Sigmoid colon (tissue), 7 donors: Measurements from ENCODE around the gene GOLGA8S. TPM values are rescaled to one million over a fixed set of nuclear protein-coding genes. Genes with fewer than 3 reads are reported as not detected.

Experiments
- DNase-seq: peaks from one replicate; pipeline ENCODE4 v3.0.0-alpha.2; 2019
- H3K27ac ChIP-seq, 4 donors: fragments of 200-600 bp; sonication (generic); one replicate each; pipeline ENCODE4 v1.5.1; 2016 to 2019; ENCODE audit warnings: mild to moderate bottlenecking in 1 of 4
- H3K27me3 ChIP-seq, 3 donors: fragments of 200-600 bp; sonication (generic); one replicate each; pipeline ENCODE4 v1.5.1; 2019; ENCODE audit warnings: mild to moderate bottlenecking in 1 of 3
- H3K36me3 ChIP-seq, 4 donors: fragments of 200-600 bp; sonication (generic); one replicate each; pipeline ENCODE4 v1.5.1; 2016 to 2019
- H3K4me1 ChIP-seq, 4 donors: fragments of 200-600 bp; sonication (generic); one replicate each; pipeline ENCODE4 v1.5.1; 2017 to 2019
- H3K4me3 ChIP-seq, 4 donors: fragments of 200-600 bp; sonication (generic); one replicate each; pipeline ENCODE4 v1.5.1; 2017 to 2019; ENCODE audit warnings: mild to moderate bottlenecking in 2 of 4, moderate library complexity in 1 of 4
- H3K9me3 ChIP-seq, 4 donors: fragments of 200-600 bp in 3 of 4; sonication (generic) in 3 of 4; one replicate each; pipeline versions ENCODE4 v1.5.1 to v1.6.1; 2013 to 2019
- EP300 ChIP-seq, 4 donors: sonication (generic); formaldehyde crosslinking; IDR thresholded peaks; one replicate each; pipeline ENCODE4 v1.6.1; 2017; ENCODE audit warnings: antibody characterized with exemption in 4 of 4
- POLR2A ChIP-seq, 2 donors: fragments of 450-650 bp; IDR thresholded peaks; one replicate each; pipeline ENCODE4 v1.6.1; 2016; ENCODE audit warnings: antibody characterized with exemption in 2 of 2, mild to moderate bottlenecking in 2 of 2, moderate library complexity in 2 of 2
- POLR2AphosphoS5 ChIP-seq, 4 donors: sonication (generic); formaldehyde crosslinking; IDR thresholded peaks; one replicate each; pipeline ENCODE4 v1.6.1; 2017; ENCODE audit warnings: antibody characterized with exemption in 4 of 4
- WGBS, 2 donors: extraction: QIAGEN DNeasy Blood & Tissue Kit; methylation state at CpG; one replicate each; pipeline ENCODE4 v1.1.7; 2013; 5-methylcytosine and 5-hydroxymethylcytosine counted together
- intact Hi-C: fragments of 100-400 bp; cut with DNase I; formaldehyde crosslinking; loops from one replicate; pipeline ENCODE4 v1.15.1; 2023
- polyA plus RNA-seq, 3 donors: library from polyadenylated mRNA; stranded (reverse); fragments of 200-250 nt; gene quantifications; one replicate each; pipeline ENCODE4 v1.2.3, GENCODE V29; 2013
- total RNA-seq, 4 donors: library from RNA; depleted of rRNA; stranded (reverse); fragments of >200 nt; gene quantifications; one replicate each; pipeline ENCODE4 v1.1.0, GENCODE V29; 2016
- TF ChIP-seq, protein P1 (sequence below), 4 experiments: fragments of 450-650 bp in 3 of 4; fragments of 200-600 bp in 1 of 4; IDR thresholded peaks; one replicate each; pipeline ENCODE4 v1.5.1; 2016 to 2019; ENCODE audit warnings: antibody characterized with exemption in 4 of 4, mild to moderate bottlenecking in 3 of 4, moderate library complexity in 2 of 4
- donor health status: healthy with polysubstance abuse.
- donor health status: Bipolar disorder and iron deficiency.
- donor health status: healthy.

Gene GOLGA8S
- total and polyA plus RNA-seq, 7 donors, result 0.03 to 0.55 (median 0.34) TPM; not detected in 3

DNA sequence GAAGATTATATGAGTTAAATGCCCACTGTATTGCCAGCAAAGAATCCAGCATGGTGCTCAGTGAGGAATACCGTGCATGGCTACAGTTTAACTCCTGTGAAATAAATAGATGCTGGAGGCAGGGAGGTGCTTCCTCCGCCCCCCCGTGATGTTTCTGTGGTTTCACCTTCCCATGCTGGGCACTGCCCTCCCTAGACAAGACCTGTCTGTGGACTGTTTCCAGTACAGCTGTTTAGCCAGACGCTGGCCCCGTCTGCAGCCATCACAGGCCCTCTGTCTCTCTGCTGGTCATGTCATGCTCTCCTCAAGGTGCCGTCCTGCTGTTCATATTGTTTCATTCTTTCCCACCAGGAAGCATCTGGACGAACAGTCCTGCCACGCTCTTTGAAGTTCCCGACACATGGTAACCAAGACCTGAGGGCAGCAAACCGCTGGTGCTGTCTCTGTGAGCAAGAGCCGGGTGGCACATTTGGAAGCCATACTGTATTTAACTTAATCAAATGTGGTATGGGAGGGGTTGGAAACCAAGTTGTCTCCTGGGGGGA, 31.4 kb downstream of the GOLGA8S start:
- intact Hi-C loops, result no loop called here
- no peak for DNase-seq
- H3K4me3 ChIP-seq, result no peak overlapping the region
- no peaks in the 10 kb centered on the region for H3K27me3 ChIP-seq
- H3K27ac ChIP-seq, result no peak overlapping the region
- 72 to 85% methylated on average over 11 of the region's 11 CpGs for WGBS, 2 donors
- TF ChIP-seq POLR2A (IDR thresholded peaks at IDR 0.05), result no peak
- TF ChIP-seq POLR2AphosphoS5 (IDR thresholded peaks at IDR 0.05), result no peak
- TF ChIP-seq, protein P1, sequence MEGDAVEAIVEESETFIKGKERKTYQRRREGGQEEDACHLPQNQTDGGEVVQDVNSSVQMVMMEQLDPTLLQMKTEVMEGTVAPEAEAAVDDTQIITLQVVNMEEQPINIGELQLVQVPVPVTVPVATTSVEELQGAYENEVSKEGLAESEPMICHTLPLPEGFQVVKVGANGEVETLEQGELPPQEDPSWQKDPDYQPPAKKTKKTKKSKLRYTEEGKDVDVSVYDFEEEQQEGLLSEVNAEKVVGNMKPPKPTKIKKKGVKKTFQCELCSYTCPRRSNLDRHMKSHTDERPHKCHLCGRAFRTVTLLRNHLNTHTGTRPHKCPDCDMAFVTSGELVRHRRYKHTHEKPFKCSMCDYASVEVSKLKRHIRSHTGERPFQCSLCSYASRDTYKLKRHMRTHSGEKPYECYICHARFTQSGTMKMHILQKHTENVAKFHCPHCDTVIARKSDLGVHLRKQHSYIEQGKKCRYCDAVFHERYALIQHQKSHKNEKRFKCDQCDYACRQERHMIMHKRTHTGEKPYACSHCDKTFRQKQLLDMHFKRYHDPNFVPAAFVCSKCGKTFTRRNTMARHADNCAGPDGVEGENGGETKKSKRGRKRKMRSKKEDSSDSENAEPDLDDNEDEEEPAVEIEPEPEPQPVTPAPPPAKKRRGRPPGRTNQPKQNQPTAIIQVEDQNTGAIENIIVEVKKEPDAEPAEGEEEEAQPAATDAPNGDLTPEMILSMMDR (IDR thresholded peaks at IDR 0.05), result no peak
- TF ChIP-seq EP300 (IDR thresholded peaks at IDR 0.05), result no peak
- H3K4me1 ChIP-seq, result no peaks in the 10 kb centered on the region
- no peaks in the 10 kb centered on the region for H3K9me3 ChIP-seq
- no peaks in the 10 kb centered on the region for H3K36me3 ChIP-seq

DNA sequence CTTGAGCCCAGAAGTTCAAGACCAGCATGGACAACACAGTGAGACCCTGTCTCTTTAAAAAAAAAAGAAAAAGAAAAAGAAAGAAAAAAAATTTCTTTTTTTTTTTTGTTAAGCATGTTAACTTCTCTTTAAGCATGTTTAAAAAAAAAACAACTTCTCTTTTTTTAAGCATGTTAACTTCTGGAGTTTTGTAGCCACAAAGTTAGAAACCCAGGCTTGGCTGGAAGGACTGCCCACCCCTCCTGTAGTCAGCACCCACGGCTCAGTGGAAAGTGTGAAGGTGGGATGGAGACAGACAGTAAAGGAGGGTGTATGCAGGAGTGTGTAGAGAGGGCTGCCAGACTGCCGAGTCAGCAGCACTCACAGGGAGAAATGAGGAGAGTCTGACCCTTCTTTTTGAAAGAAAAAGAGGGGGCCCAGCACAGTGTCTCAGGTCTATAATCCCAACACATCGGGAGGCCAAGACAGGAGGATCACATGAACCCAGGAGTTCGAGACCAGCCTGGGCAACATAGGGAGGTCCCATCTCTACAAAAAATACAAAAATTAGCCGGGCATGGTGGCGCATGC, 33.2 kb downstream of the GOLGA8S start:
- WGBS, 2 donors, result 68 to 72% methylated on average over 6 of the region's 6 CpGs

DNA sequence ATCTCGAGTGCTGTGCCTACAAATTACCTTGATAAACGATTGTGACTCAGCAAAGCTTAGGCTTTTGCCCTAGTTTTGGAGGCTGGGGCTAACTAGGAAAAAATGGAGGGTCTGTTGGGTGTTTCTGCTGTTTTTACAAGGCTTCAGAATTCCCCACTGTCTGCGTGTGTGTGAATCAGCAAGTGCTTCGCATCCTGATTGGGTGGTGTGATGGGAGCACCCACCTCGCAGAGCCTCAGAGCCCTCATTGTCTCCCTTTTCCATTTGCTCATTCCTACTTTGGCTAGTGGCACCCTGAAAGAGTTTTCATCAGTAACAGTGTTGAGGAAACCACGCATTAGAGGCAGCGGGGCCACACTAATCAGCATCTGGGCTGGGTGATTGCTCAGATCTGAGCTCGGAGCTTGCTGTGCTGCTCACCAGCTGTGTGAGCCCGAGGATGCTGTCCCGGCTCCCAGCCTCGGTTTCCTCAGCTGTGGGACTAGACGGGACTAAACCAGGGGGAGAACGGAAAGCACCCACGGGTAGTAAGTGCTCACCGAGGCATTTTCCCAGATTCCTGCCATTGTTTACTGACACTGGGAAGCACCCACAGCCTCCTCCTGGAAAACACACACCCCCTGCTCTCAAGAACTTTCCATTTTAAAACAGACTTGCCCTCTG, 40.6 kb downstream of the GOLGA8S start:
- H3K4me1 ChIP-seq, result no peaks in the 10 kb centered on the region
- peak overlapping the region in 3 of 4 donors; percentile 14 to 44 (median 31) for H3K27ac ChIP-seq
- DNase-seq, result no peak
- TF ChIP-seq POLR2AphosphoS5 (IDR thresholded peaks at IDR 0.05) (peak in 2 of 4 donors; percentile 48 to 62), EP300 (IDR thresholded peaks at IDR 0.05) (no peak), POLR2A (IDR thresholded peaks at IDR 0.05) (no peak)
- TF ChIP-seq, protein P1 (IDR thresholded peaks at IDR 0.05), result no peak
- WGBS, 2 donors, result 72% methylated on average over 15 of the region's 15 CpGs
- H3K27me3 ChIP-seq, result no peaks in the 10 kb centered on the region
- no peaks in the 10 kb centered on the region for H3K9me3 ChIP-seq
- H3K4me3 ChIP-seq, result no peak overlapping the region
- H3K36me3 ChIP-seq, result no peaks in the 10 kb centered on the region
- intact Hi-C loops, result no loop called here

More for the DNA sequence above, 33.2 kb downstream of the GOLGA8S start:
- Histone ChIP-seq H3K4me3 (no peak overlapping the region), H3K36me3 (no peaks in the 10 kb centered on the region), H3K27ac (no peak overlapping the region), H3K27me3 (no peaks in the 10 kb centered on the region), H3K4me1 (no peaks in the 10 kb centered on the region), H3K9me3 (no peaks in the 10 kb centered on the region)
- intact Hi-C loops, result no loop called here
- no peak for DNase-seq
- TF ChIP-seq, protein P1 (IDR thresholded peaks at IDR 0.05), result no peak
- no peak for TF ChIP-seq EP300 (IDR thresholded peaks at IDR 0.05)
- no peak for TF ChIP-seq POLR2AphosphoS5 (IDR thresholded peaks at IDR 0.05)
- TF ChIP-seq POLR2A (IDR thresholded peaks at IDR 0.05), result no peak

DNA sequence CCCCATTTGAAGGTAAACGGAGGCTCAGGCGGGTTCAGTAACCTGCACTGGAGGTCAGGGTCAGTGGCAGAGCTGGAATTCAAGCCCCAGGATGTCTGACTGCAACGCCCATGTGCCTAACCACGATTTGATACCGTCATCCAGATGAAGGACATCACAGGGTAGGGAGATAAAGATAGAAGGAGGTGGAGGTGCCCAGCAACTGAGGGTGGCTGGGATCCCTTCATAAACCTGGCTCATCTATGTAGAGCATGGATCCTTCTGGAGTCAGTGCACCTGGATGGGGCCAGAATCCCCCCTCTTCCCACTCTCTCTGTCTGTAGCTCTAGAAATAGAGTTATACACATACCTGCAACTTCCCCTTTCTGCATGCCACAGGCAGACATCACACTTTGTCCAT, 41.3 kb downstream of the GOLGA8S start:
- H3K4me1 ChIP-seq, result no peaks in the 10 kb centered on the region
- no peak overlapping the region for H3K4me3 ChIP-seq
- 69 to 77% methylated on average over 5 of the region's 5 CpGs for WGBS, 2 donors
- H3K9me3 ChIP-seq, result no peaks in the 10 kb centered on the region
- H3K27me3 ChIP-seq, result no peaks in the 10 kb centered on the region
- no peaks in the 10 kb centered on the region for H3K36me3 ChIP-seq
- DNase-seq, result no peak
- H3K27ac ChIP-seq, result peak overlapping the region in 2 of 4 donors; percentile 31 to 44
- intact Hi-C loops, result no loop called here
- TF ChIP-seq EP300 (IDR thresholded peaks at IDR 0.05), result no peak
- TF ChIP-seq POLR2A (IDR thresholded peaks at IDR 0.05), result no peak
- no peak for TF ChIP-seq POLR2AphosphoS5 (IDR thresholded peaks at IDR 0.05)
- TF ChIP-seq, protein P1 (IDR thresholded peaks at IDR 0.05), result no peak
